ENCODE data around the gene PAIP2.
A peak's percentile ranks its signal among the peaks of the same experiment; 100 is the strongest.
"Not testable (repeated sequence)": the region's sequence is repeated elsewhere in the genome, so short reads cannot be mapped to it uniquely, and the experiment has no call there.

The PAIP2 gene

DNA sequence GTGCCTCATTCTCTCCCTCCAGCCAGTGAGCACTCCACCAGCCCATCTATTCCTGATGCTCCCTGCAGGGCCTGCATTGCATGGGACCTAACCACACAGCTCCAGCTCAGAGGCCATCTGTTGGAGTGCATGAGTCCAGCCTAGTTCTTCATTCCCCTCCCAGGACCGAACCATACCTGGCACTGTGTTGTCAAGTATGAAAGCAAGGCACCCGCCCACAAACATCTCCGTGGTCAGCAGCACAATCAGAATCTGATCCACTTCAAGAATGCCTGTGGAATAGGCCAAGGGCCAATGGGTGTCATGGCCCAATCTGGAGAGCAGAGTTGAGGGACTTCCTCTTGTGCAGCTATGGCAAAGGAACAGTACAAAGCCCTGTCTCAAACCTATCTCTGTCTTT is 35.6 kb downstream of the PAIP2 start:
- DNase-seq, result no peak
- Mint-ChIP-seq H3K9me3 (no peaks in the 10 kb centered on the region), H3K4me1 (peaks cover 9 to 10% of the 10 kb centered on the region in 2 donors), H3K27ac (no peak overlapping the region), H3K27me3 (no peaks in the 10 kb centered on the region), H3K36me3 (peaks cover 21 to 35% of the 10 kb centered on the region in 2 donors), H3K4me3 (no peak overlapping the region)
- no peak for ATAC-seq (replicated peaks)

GRCh38 chr5:139378101-139378825 is 36.6 kb downstream of the PAIP2 start:
- DNase-seq (no peak), ATAC-seq (replicated peaks) (no peak)
- Mint-ChIP-seq H3K27ac (no peak overlapping the region), H3K4me3 (no peak overlapping the region), H3K9me3 (no peaks in the 10 kb centered on the region), H3K27me3 (no peaks in the 10 kb centered on the region), H3K4me1 (peaks cover 11 to 20% of the 10 kb centered on the region in 2 donors), H3K36me3 (peaks cover 19 to 31% of the 10 kb centered on the region in 2 donors)

GRCh38 chr5:139378941-139379361 is 37.3 kb downstream of the PAIP2 start:
- Mint-ChIP-seq H3K9me3 (no peaks in the 10 kb centered on the region), H3K27ac (no peak overlapping the region), H3K36me3 (peaks cover 13 to 26% of the 10 kb centered on the region in 2 donors), H3K27me3 (no peaks in the 10 kb centered on the region), H3K4me3 (no peak overlapping the region), H3K4me1 (peaks cover 13 to 26% of the 10 kb centered on the region in 2 donors)
- no peak for ATAC-seq (replicated peaks)
- no peak for DNase-seq

GRCh38 chr5:139379626-139380449 is 38.2 kb downstream of the PAIP2 start:
- no peaks in the 10 kb centered on the region for H3K27me3 Mint-ChIP-seq
- peaks cover 20 to 35% of the 10 kb centered on the region in 2 donors for H3K4me1 Mint-ChIP-seq
- peaks cover 10 to 23% of the 10 kb centered on the region in 2 donors for H3K36me3 Mint-ChIP-seq
- no peaks in the 10 kb centered on the region for H3K9me3 Mint-ChIP-seq
- H3K4me3 Mint-ChIP-seq, result no peak overlapping the region
- ATAC-seq (replicated peaks), result no peak
- no peak for DNase-seq
- no peak overlapping the region for H3K27ac Mint-ChIP-seq

DNA sequence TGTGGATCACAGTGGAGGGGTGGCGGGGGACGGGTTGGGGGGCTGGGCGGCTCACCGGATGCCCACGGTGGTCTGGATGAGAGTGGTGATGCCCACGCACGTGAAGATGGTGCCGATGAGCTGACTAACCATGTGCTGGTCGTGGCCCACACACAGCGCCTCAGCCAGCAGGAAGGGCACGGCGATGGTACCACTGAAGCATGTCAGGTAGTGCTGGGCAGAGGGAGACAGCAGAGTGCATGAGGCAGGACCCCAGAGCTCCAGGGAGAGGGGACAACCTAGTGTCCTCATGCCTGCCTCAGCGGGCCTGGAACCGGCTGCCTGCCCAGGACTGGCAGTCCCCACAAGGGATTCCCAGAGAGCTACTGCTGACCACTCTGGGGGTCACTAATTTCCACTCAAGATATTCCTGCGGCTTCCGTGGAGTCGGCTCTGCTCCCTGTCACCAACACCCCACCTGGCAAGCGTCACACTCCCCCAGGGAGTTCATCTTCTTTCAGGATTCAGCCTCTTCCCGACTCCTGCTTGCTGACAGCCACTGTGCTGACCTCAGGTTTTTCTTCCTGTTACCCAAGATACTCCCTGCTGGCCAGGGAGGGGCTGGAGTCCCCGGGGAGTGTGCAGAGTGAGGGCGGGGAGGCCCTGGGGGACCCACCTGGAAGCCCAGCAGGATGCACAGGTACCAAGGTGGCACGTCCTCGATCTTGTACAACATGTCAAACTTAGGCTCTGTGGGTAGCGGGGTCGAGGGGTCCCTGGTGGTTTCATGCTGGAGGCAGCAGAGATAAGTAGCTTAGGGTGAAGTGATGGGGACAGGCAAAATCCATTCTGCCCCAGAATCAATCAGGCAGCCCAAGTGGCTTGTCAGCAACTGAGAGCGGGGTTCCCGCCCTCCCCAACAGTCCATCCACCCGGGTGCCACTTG is 40.4 kb downstream of the PAIP2 start:
- DNase-seq, result no peak
- Mint-ChIP-seq H3K27me3 (no peaks in the 10 kb centered on the region), H3K27ac (peak overlapping the region; percentile 92), H3K4me3 (no peak overlapping the region), H3K9me3 (no peaks in the 10 kb centered on the region), H3K36me3 (peaks cover 8 to 20% of the 10 kb centered on the region in 2 donors), H3K4me1 (peaks cover 36 to 55% of the 10 kb centered on the region in 2 donors)
- ATAC-seq (replicated peaks), result peak in 1 of 2 donors; percentile 2

DNA sequence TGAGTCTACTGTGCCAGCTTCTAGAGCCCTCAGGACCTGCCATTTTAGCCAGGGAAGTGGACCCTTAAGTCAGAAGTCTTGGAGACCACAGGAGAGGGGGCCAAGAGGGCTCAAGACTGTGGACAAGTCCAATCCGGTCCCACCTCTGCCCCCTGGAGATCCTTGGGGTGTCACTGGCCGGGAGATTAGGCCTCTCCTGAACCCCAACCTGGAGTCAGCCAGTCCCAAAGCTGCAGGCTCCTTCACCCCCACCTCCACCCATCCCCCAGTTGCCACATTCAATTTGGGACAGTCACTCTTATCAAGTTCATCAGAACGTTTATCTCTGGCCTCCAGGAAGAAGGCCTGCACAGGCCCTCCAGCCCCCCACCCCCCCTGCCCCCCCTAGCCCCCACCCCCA is 41.2 kb downstream of the PAIP2 start:
- Mint-ChIP-seq H3K9me3 (no peaks in the 10 kb centered on the region), H3K27ac (peak overlapping the region; percentile 9), H3K4me1 (peaks cover 38 to 59% of the 10 kb centered on the region in 2 donors), H3K36me3 (peaks cover 4 to 17% of the 10 kb centered on the region in 2 donors), H3K27me3 (no peaks in the 10 kb centered on the region), H3K4me3 (no peak overlapping the region)
- DNase-seq (no peak), ATAC-seq (replicated peaks) (no peak)

DNA sequence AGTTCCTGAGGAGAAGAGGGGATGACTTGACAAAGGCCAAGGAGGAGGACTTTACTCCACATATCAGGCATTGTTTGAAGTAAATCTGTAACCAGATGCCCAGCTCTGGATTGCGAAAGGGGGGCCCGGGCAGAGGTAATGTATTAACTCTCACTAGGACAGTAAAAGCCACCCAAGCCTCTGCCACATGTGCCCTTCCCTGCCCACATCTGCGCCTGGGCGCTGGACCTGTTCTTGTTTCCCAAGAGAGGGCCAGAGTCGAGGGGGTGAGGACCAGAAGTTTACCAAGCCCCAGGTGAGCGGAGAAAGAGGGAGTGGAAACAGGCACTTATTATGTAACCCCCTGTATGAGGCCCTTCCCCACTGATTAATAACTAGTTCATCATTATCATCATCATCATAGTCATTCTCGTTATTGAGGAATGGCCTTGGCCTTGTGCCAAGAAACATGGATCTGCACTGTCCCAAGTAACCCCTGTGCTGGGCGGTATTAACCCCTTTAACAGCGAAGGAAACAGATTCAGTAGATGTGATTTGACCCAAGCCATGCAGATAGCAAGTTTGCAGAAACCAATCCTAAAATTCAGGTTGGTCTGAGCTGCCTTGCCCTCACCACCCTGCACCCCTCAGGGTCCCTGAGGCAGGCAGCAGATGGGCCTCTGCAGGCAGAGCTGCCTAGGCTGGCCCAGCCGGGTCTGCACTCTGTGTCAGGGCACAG is 41.8 kb downstream of the PAIP2 start, which contains the start of gene SLC23A1:
Gene SLC23A1 (minus strand): TSS at position 23 of the 718 bp plus-strand sequence. CDS start 44 bp downstream, outside the sequence.
- H3K4me1 Mint-ChIP-seq, result peaks cover 44 to 65% of the 10 kb centered on the region in 2 donors
- no peak within 1 kb of the TSS for H3K4me3 Mint-ChIP-seq
- ATAC-seq (replicated peaks), result no peak
- H3K9me3 Mint-ChIP-seq, result no peaks in the 10 kb centered on the region
- H3K27me3 Mint-ChIP-seq, result no peaks in the 10 kb centered on the region
- DNase-seq, result no peak
- peak within 1 kb of the TSS; percentile 92 for H3K27ac Mint-ChIP-seq
- H3K36me3 Mint-ChIP-seq, result peaks cover 10 to 23% of the 10 kb centered on the region in 2 donors

DNA sequence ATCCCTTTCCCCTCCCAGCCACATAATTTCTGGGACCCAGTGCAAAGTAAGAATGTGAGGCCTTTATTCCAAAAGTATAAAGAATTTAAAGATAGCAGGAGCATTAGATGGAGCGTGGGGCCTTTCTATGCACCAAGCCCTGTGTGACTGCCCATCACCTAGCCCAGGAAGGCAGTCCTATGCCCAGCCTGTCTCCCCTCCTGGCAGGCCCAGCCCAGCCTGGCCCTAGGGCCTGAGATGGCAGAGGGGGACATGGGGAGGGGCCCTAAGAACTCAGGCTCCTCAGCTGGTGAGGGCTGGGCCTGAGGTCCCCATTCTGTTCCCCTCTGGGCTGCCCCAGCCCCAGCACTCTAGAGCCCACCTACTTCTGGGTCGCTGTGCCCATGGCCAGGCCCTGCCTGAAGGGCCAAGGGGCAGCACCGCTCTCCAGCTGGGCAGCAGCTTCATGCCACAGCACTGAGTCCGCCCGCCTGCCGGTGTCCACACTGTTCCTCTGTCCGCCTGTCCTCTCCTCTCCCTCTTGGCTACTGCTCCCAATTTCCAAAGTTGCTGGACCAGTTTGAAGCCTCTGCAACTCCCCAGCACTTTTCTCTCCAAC is 42.4 kb downstream of the PAIP2 start:
- H3K4me1 Mint-ChIP-seq, result peaks cover 45 to 70% of the 10 kb centered on the region in 2 donors
- H3K4me3 Mint-ChIP-seq, result peak overlapping the region; percentile 22 to 81
- H3K27ac Mint-ChIP-seq, result peak overlapping the region; percentile 79
- H3K27me3 Mint-ChIP-seq, result no peaks in the 10 kb centered on the region
- no peaks in the 10 kb centered on the region for H3K9me3 Mint-ChIP-seq
- no peak for DNase-seq
- H3K36me3 Mint-ChIP-seq, result peaks cover 11 to 21% of the 10 kb centered on the region in 2 donors
- no peak for ATAC-seq (replicated peaks)

DNA sequence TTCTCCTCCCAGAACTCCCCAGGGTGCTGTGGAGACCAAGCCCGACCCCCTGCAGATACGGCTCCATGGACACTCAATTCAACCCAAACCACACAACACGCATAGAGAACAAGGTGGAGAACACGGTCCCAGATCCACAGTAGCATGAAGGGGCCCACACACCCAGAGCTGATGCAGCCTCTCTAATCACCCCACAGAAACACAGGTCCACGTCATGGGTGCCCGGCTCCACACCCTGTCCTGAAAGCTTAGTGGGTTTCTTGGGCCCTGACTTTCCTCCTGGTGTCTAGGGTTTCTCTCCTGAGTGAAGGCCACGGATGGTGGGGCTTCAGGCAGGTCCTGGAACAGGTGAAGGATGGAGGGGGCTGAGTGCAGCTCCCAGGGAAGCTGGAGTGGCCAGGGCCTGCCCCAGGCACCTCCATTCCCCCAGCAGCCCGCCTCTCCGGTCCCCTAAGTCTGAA is 43.0 kb downstream of the PAIP2 start:
- Mint-ChIP-seq H3K36me3 (peaks cover 11 to 25% of the 10 kb centered on the region in 2 donors), H3K27me3 (no peaks in the 10 kb centered on the region), H3K4me3 (peak overlapping the region; percentile 22 to 81), H3K9me3 (no peaks in the 10 kb centered on the region), H3K27ac (peak overlapping the region; percentile 78), H3K4me1 (peaks cover 50 to 75% of the 10 kb centered on the region in 2 donors)
- ATAC-seq (replicated peaks) (peak; percentile 15 to 18), DNase-seq (no peak)

- H3K27ac Mint-ChIP-seq, result peak overlapping the region; percentile 78
- no peak for ATAC-seq (replicated peaks)
- DNase-seq, result no peak
- H3K9me3 Mint-ChIP-seq, result no peaks in the 10 kb centered on the region
- peaks cover 11 to 29% of the 10 kb centered on the region in 2 donors for H3K36me3 Mint-ChIP-seq
- peak overlapping the region; percentile 22 to 81 for H3K4me3 Mint-ChIP-seq
- no peaks in the 10 kb centered on the region for H3K27me3 Mint-ChIP-seq
- peaks cover 56 to 82% of the 10 kb centered on the region in 2 donors for H3K4me1 Mint-ChIP-seq
Measured at GRCh38 chr5:139385061-139386049, 43.7 kb downstream of the PAIP2 start.

DNA sequence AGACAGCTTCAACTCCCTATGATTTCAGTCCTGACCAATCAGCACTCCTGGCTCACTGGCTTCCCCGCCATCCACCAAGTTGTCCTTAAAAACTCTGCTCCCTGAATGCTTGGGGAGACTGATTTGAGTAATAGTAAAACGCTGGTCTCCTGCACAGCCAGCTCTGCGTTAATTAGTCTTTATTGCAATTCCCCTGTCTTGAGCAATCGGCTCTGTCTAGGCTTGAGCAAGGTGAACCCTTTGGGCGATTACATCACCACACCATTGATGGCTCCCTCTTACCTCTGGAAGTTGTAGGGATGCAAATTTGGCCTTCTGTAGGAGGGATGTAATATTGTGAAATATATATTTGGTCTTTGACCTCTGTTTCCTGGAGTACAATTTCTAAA is 44.4 kb downstream of the PAIP2 start:
- H3K36me3 Mint-ChIP-seq, result peaks cover 13 to 32% of the 10 kb centered on the region in 2 donors
- no peak overlapping the region for H3K4me3 Mint-ChIP-seq
- ATAC-seq (replicated peaks) (no peak), DNase-seq (no peak)
- peak overlapping the region; percentile 42 for H3K27ac Mint-ChIP-seq
- H3K27me3 Mint-ChIP-seq, result no peaks in the 10 kb centered on the region
- peaks cover 60 to 89% of the 10 kb centered on the region in 2 donors for H3K4me1 Mint-ChIP-seq
- H3K9me3 Mint-ChIP-seq, result no peaks in the 10 kb centered on the region

- H3K9me3 Mint-ChIP-seq; DNase-seq; H3K27me3 Mint-ChIP-seq; ATAC-seq (replicated peaks): not testable (repeated sequence)
- Mint-ChIP-seq H3K4me3 (peak overlapping the region; percentile 69 to 92), H3K27ac (peak overlapping the region; percentile 97), H3K4me1 (peaks cover 67 to 97% of the 10 kb centered on the region in 2 donors), H3K36me3 (peaks cover 13 to 40% of the 10 kb centered on the region in 2 donors)
Measured at GRCh38 chr5:139386956-139387355, 45.3 kb downstream of the PAIP2 start.

Data from stimulated activated naive B cell treated with anti-CD40 and anti-IgM and Interleukin-4, amounts not matched to agents 10 μg/mL and 1 μg/mL and 100 μg/mL, for 72 hours (primary cell).